ENCODE measurements around the gene SH3D21.
A peak's percentile ranks its signal among the peaks of the same experiment; 100 is the strongest.

The SH3D21 gene

GRCh38 chr1:36359383-36359782, 53.2 kb downstream of the SH3D21 start:
- no peak for DNase-seq (ENCODE audit: low spot score)

GRCh38 chr1:36359911-36360550, 53.9 kb downstream of the SH3D21 start:
- no peak for DNase-seq (ENCODE audit: low spot score)

DNA sequence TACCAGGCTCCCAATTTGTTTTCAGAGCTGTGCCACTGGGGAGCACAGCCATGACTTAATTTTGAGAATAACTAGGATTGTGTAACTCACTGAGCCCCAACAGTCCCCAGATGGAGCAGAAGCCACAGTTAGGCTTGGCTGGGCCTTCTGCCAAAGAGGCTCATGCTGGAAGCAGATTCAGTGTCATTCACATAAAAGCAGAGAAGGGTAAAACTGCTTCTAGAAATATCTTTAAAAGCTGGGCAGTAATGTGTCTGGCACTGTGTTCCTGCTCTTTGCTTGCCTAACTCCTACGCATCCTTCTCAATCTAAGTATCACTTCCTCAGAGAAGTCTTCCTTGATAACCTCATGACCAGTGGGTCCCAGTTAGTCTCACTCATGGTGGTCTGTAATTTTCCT, 59.2 kb downstream of the SH3D21 start:
- peak; percentile 78 for DNase-seq (ENCODE audit: low spot score)

DNA sequence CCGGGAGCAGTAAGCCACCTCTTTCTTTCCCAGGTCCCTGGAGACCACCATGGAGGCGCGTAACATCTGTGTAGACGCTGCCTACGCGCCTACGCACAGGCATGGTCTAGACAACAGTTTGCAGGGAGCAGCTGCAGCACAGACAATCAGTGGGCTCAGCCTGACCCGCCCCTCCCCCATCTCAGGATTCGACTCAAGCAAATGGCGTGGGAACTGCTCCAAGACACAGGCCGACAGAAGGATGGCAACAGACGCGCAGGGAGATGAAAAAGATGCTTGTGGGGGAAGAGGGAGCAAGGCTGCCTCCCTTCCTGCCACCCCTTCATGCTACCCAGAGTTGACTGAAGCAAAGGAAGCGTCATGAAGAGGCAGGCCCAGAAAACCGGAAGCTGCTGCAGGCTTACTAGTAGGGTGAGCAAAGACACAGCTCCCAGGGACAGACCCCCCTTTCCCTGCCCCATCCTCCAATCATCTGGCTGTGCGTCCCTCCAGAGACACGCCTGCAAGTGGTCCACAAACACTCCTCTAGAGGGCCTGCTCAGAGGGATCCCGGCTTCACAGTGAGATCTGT, 60.0 kb downstream of the SH3D21 start:
- peak; percentile 68 for DNase-seq (ENCODE audit: low spot score)

GRCh38 chr1:36367066-36367465, 60.9 kb downstream of the SH3D21 start:
- DNase-seq (ENCODE audit: low spot score): no peak

- no peak for DNase-seq (ENCODE audit: low spot score)
Observed at GRCh38 chr1:36367798-36368197, 61.6 kb downstream of the SH3D21 start.

DNA sequence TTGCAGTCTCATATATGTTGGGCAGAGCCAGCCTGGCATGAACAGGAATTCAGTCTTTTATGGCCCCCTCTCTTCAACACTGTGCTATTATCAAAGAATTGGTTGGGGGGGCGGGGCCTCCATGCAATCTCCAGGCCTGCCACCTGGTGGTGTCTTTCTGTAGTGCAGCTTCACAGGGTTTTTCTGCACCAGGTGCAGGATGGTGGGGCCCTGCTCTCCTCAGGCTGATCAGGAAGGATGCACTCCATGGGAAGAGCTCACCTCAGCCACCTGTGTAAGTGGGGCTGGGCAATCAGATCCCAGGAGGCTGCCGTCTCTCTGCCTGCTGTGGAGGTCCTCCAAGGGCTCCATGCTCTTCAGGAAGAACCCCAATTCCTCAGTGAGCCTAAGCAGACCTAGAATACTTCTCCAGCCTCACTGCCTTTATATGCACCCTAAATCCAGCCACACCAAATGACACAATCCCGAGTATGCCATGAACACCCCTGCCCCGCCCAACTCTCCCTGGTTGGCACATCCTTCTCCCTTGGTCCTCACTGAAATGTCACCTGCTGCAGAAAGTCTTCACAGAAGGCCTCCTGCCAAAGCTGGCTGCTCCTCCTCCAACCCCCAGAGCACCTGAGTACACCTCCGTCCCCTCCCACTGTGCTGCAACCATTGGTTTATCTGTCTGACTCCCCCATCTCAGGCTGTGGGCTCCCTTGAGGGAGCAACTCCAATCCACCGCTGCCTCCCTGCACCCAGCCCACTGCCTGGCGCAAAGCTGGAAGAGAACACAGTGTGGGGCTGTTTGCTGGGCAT, 63.1 kb downstream of the SH3D21 start:
- DNase-seq (ENCODE audit: low spot score): peak; percentile 58
